A549 (cell line): ENCODE data around the gene FAM240B. TPM values are rescaled to one million over a fixed set of nuclear protein-coding genes. Genes with fewer than 3 reads are reported as not detected.

Experiments
- ATAC-seq, 2 experiments: fragments of 200-7000 bp in 1 of 2; fragments of >200 bp in 1 of 2; cut with Nextera tagmentation in 1 of 2; cut with Tn5 transposase in 1 of 2; 3 replicates each; pipeline versions ENCODE4 v1.8.0 to v1.9.1; 2018 to 2020; ENCODE audit warnings: mild to moderate bottlenecking in 1 of 2, moderate library complexity in 1 of 2
- CTCF ChIA-PET: fragments of 300-600 bp; sonication (Branson Sonifier 250); formaldehyde crosslinking; extraction: SDS; loops from one replicate; lab custom pipeline; 2021; ENCODE audit warnings: antibody characterized with exemption, inconsistent platforms; lab: Yijun Ruan, JAX
- POLR2A ChIA-PET: fragments of 350-600 bp; formaldehyde crosslinking; extraction: SDS; loops from one replicate; lab custom pipeline; 2021; ENCODE audit warnings: antibody characterized with exemption, inconsistent platforms; lab: Yijun Ruan, JAX
- DNase-seq, 2 experiments: peaks; one replicate each; pipeline versions ENCODE4 v3.0.0 to v3.0.0-alpha.2; 2011 to 2016; ENCODE audit warnings: low read depth in 1 of 2, low spot score in 1 of 2
- FAIRE-seq: peaks from 2 replicates; lab custom pipeline; 2011; peaks lifted over from hg19 to GRCh38; lab: Jason Lieb, UNC
- H3K27ac ChIP-seq, 2 experiments: fragments of >200 bp; sonication (Bioruptor Twin); formaldehyde crosslinking; 3 replicates each; pipeline ENCODE4 v1.5.1; 2016 to 2017
- H3K4me1 ChIP-seq: fragments of >200 bp; sonication (Bioruptor Twin); formaldehyde crosslinking; 3 replicates; pipeline ENCODE4 v1.6.1; 2016
- H3K4me2 ChIP-seq: fragments of >200 bp; sonication (Bioruptor Twin); formaldehyde crosslinking; 3 replicates; pipeline ENCODE4 v1.6.1; 2016
- H3K4me3 ChIP-seq: fragments of >200 bp; sonication (Bioruptor Twin); formaldehyde crosslinking; 3 replicates; pipeline ENCODE4 v1.5.1; 2016
- H3K9me3 ChIP-seq: fragments of >200 bp; sonication (Bioruptor Twin); formaldehyde crosslinking; 3 replicates; pipeline ENCODE4 v1.6.1; 2016
- BHLHE40 ChIP-seq: IDR thresholded peaks from 2 replicates; pipeline ENCODE4 v1.6.1; 2012; ENCODE audit warnings: low read depth, low read length, inconsistent platforms
- CEBPB ChIP-seq, 2 experiments: fragments of >200 bp in 1 of 2; sonication (Bioruptor Twin) in 1 of 2; formaldehyde crosslinking in 1 of 2; IDR thresholded peaks; 2 replicates each; pipeline ENCODE4 v1.6.1; 2012 to 2016
- EHF ChIP-seq: fragments of 250-450 bp; sonication (Bioruptor Pico); IDR thresholded peaks from 2 replicates; pipeline ENCODE4 v1.5.0; 2020; ENCODE audit warnings: mild to moderate bottlenecking
- FOSB ChIP-seq: fragments of 250-450 bp; sonication (Bioruptor Pico); IDR thresholded peaks from 2 replicates; pipeline ENCODE4 v1.5.0; 2020; ENCODE audit warnings: mild to moderate bottlenecking, moderate library complexity
- FOXS1 ChIP-seq: fragments of 250-450 bp; sonication (Bioruptor Pico); IDR thresholded peaks from 2 replicates; pipeline ENCODE4 v1.5.0; 2020; ENCODE audit warnings: mild to moderate bottlenecking, moderate library complexity
- HEYL ChIP-seq: fragments of 250-450 bp; sonication (Bioruptor Pico); IDR thresholded peaks from 2 replicates; pipeline ENCODE4 v1.8.0; 2021; ENCODE audit warnings: mild to moderate bottlenecking, moderate library complexity
- HOXB13 ChIP-seq: fragments of 250-450 bp; sonication (Bioruptor Pico); IDR thresholded peaks from 2 replicates; pipeline ENCODE4 v1.5.0; 2020; ENCODE audit warnings: low read depth, mild to moderate bottlenecking, moderate library complexity
- JUN ChIP-seq, 2 experiments: fragments of >200 bp; sonication (Bioruptor Twin); formaldehyde crosslinking; IDR thresholded peaks; 2 replicates in 1 of 2; 3 replicates in 1 of 2; pipeline ENCODE4 v1.6.1; 2016 to 2017
- JUNB ChIP-seq: fragments of >200 bp; sonication (Bioruptor Twin); formaldehyde crosslinking; IDR thresholded peaks from 2 replicates; pipeline ENCODE4 v1.6.1; 2016
- KDM1A ChIP-seq: fragments of 200-600 bp; sonication (generic); IDR thresholded peaks from 2 replicates; pipeline ENCODE4 v1.6.1; 2016; ENCODE audit warnings: low read depth, mild to moderate bottlenecking
- KDM5A ChIP-seq: fragments of 200-600 bp; sonication (generic); IDR thresholded peaks from 2 replicates; pipeline ENCODE4 v1.6.1; 2016; ENCODE audit warnings: antibody characterized with exemption, mild to moderate bottlenecking
- NR3C1 ChIP-seq: fragments of >200 bp; sonication (Bioruptor Twin); formaldehyde crosslinking; IDR thresholded peaks from 3 replicates; pipeline ENCODE4 v1.6.1; 2017
- PHF8 ChIP-seq: fragments of 200-600 bp; sonication (generic); IDR thresholded peaks from 2 replicates; pipeline ENCODE4 v1.6.1; 2016; ENCODE audit warnings: low read depth, mild to moderate bottlenecking, antibody characterized with exemption, moderate library complexity, borderline replicate concordance
- POLR2A ChIP-seq: IDR thresholded peaks from 2 replicates; pipeline ENCODE4 v1.6.1; 2012; ENCODE audit warnings: mild to moderate bottlenecking, low read length
- POLR2AphosphoS2 ChIP-seq: conservative IDR thresholded peaks from 2 replicates; pipeline ENCODE4 v1.6.1; 2012; ENCODE audit warnings: low read length, improper control_type of control experiment, inconsistent platforms
- RARB ChIP-seq: fragments of 250-450 bp; sonication (Bioruptor Pico); IDR thresholded peaks from 2 replicates; pipeline ENCODE4 v1.8.0; 2021; ENCODE audit warnings: mild to moderate bottlenecking, moderate library complexity
- SMC3 ChIP-seq: fragments of >200 bp; sonication (Bioruptor Twin); formaldehyde crosslinking; IDR thresholded peaks from 3 replicates; pipeline ENCODE4 v1.6.1; 2018; ENCODE audit warnings: inconsistent platforms
- SREBF2 ChIP-seq: fragments of 450-650 bp; IDR thresholded peaks from 2 replicates; pipeline ENCODE4 v1.6.1; 2014; ENCODE audit warnings: mild to moderate bottlenecking, moderate library complexity
- TFCP2L1 ChIP-seq: fragments of 250-450 bp; sonication (Bioruptor Pico); IDR thresholded peaks from 2 replicates; pipeline ENCODE4 v1.5.0; 2021; ENCODE audit warnings: mild to moderate bottlenecking
- TP53 ChIP-seq: fragments of 250-450 bp; sonication (Bioruptor Pico); IDR thresholded peaks from 2 replicates; pipeline ENCODE4 v1.5.0; 2021; ENCODE audit warnings: mild to moderate bottlenecking, moderate library complexity
- ZC3H11A ChIP-seq: fragments of 450-650 bp; IDR thresholded peaks from 2 replicates; pipeline ENCODE4 v1.6.1; 2014; ENCODE audit warnings: antibody characterized with exemption, mild to moderate bottlenecking
- ZFP36 ChIP-seq: fragments of 450-650 bp; IDR thresholded peaks from 2 replicates; pipeline ENCODE4 v1.6.1; 2014; ENCODE audit warnings: borderline replicate concordance; ENCODE audit not compliant: partially characterized antibody
- ZNF302 ChIP-seq: fragments of 250-450 bp; sonication (Bioruptor Pico); IDR thresholded peaks from 2 replicates; pipeline ENCODE4 v1.9.0; 2021; ENCODE audit warnings: inconsistent platforms, mild to moderate bottlenecking, moderate library complexity
- WGBS: methylation state at CpG from one replicate; pipeline ENCODE4 v1.1.6; 2017; ENCODE audit errors: missing lambda C conversion rate; 5-methylcytosine and 5-hydroxymethylcytosine counted together
- polyA plus RNA-seq, 4 experiments: library from polyadenylated mRNA; depleted of rRNA in 3 of 4; stranded (reverse); fragments of >200 nt; fragmentation: RNase III in 1 of 4; extraction: RNeasy Plus Mini Kit Qiagen cat#74134 plus additional on column Dnase treatment in 1 of 4; gene quantifications; 2 replicates in 3 of 4; 3 replicates in 1 of 4; pipeline ENCODE4 v1.2.3, GENCODE V29; 2011 to 2017
- TF ChIP-seq, protein P1 (sequence below): IDR thresholded peaks from 2 replicates; pipeline ENCODE4 v1.6.1; 2012
- TF ChIP-seq, protein P2 (sequence below): fragments of 450-650 bp; IDR thresholded peaks from 2 replicates; pipeline ENCODE4 v1.6.1; 2014; ENCODE audit warnings: antibody characterized with exemption
- TF ChIP-seq, protein P3 (sequence below): fragments of 150-350 bp; IDR thresholded peaks from 2 replicates; pipeline ENCODE4 v1.6.1; 2014; ENCODE audit warnings: low read depth, mild to moderate bottlenecking, low read length
- TF ChIP-seq, protein P4 (sequence below): fragments of >200 bp; sonication (Bioruptor Twin); formaldehyde crosslinking; IDR thresholded peaks from 2 replicates; pipeline ENCODE4 v1.6.1; 2016
- TF ChIP-seq, protein P5 (sequence below): IDR thresholded peaks from 2 replicates; pipeline ENCODE4 v1.6.1; 2012

FAM240B gene
- polyA plus RNA-seq, 2 of the 4 experiments (the other 2 are of a cell fraction), result not detected

DNA sequence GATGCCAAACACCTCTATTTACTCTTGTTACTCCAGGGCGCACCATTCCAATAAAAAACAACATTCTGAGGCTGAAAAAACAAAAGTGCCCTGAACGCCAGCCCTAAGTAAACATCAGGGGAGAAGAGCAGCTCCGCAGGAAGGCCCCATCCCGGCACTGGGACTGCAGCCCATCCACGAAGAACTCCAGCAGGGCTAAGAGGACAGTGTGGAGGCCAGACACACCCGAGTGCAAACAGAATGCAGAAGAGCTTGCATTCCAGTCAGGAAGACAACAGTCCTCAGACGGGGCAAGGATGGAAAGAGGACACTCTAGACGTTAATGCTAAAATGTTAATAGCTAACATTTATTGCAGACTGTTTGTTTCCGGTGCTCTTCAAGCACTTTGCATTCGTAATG is 33.0 kb downstream of the FAM240B start:
- no peak for FAIRE-seq
- POLR2A ChIA-PET, result no interaction called here

DNA sequence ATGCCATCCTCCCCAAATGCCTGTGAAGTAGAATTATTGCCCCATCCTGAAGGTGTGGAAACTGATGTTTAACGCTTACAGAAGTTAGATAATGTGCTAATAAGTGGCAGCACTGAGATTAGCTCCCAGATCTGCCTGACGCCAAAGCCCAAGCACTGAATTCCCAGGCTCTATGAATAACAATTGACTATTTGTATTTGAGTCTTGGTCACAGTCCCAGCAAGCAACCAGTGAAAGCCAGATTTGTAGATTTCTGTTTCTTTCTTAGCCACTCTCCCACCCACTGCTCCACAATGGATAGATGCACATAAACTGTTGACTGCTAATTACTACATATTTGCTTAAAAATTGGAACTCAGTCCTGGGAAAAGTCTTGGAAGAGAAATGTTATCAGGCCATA is 34.4 kb downstream of the FAM240B start:
- FAIRE-seq (no peak), DNase-seq (no peak), ATAC-seq (no peak)
- Histone ChIP-seq H3K9me3 (no peaks in the 10 kb centered on the region), H3K4me1 (peaks cover 65% of the 10 kb centered on the region), H3K27ac (peak overlapping the region; percentile 22 to 36; a peak in 3 of 6 replicates), H3K4me3 (no peak overlapping the region), H3K4me2 (no peak overlapping the region)
- ChIA-PET POLR2A (no interaction called here), CTCF (interaction anchor here (1.8 kb wide), 1 partner anchor 12 kb away, joined by 5 read pairs; no protein-coding TSS in a partner anchor)
- TF ChIP-seq, protein P1, sequence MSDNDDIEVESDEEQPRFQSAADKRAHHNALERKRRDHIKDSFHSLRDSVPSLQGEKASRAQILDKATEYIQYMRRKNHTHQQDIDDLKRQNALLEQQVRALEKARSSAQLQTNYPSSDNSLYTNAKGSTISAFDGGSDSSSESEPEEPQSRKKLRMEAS, result no peak
- TF ChIP-seq, protein P2, sequence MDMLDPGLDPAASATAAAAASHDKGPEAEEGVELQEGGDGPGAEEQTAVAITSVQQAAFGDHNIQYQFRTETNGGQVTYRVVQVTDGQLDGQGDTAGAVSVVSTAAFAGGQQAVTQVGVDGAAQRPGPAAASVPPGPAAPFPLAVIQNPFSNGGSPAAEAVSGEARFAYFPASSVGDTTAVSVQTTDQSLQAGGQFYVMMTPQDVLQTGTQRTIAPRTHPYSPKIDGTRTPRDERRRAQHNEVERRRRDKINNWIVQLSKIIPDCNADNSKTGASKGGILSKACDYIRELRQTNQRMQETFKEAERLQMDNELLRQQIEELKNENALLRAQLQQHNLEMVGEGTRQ, result no peak
- WGBS, result 92% methylated on average over 2 of the region's 2 CpGs

More for the DNA sequence above, 33.0 kb downstream of the FAM240B start:
- 19% methylated on average over 10 of the region's 10 CpGs for WGBS
- TF ChIP-seq HOXB13 (CRISPR knock-in tag) (no peak), PHF8 (no peak), POLR2A (no peak), BHLHE40 (no peak), SREBF2 (no peak), EHF (CRISPR knock-in tag) (no peak), JUN (IDR thresholded peaks at IDR 0.05) (no peak), HEYL (CRISPR knock-in tag) (no peak), JUNB (no peak), TFCP2L1 (CRISPR knock-in tag) (no peak), KDM1A (no peak), KDM5A (no peak), CEBPB (IDR thresholded peaks at IDR 0.05) (no peak)
- TF ChIP-seq, protein P3, sequence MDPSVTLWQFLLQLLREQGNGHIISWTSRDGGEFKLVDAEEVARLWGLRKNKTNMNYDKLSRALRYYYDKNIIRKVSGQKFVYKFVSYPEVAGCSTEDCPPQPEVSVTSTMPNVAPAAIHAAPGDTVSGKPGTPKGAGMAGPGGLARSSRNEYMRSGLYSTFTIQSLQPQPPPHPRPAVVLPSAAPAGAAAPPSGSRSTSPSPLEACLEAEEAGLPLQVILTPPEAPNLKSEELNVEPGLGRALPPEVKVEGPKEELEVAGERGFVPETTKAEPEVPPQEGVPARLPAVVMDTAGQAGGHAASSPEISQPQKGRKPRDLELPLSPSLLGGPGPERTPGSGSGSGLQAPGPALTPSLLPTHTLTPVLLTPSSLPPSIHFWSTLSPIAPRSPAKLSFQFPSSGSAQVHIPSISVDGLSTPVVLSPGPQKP, result no peak
- TF ChIP-seq, protein P4, sequence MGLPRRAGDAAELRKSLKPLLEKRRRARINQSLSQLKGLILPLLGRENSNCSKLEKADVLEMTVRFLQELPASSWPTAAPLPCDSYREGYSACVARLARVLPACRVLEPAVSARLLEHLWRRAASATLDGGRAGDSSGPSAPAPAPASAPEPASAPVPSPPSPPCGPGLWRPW, result no peak
- TF ChIP-seq, protein P5, sequence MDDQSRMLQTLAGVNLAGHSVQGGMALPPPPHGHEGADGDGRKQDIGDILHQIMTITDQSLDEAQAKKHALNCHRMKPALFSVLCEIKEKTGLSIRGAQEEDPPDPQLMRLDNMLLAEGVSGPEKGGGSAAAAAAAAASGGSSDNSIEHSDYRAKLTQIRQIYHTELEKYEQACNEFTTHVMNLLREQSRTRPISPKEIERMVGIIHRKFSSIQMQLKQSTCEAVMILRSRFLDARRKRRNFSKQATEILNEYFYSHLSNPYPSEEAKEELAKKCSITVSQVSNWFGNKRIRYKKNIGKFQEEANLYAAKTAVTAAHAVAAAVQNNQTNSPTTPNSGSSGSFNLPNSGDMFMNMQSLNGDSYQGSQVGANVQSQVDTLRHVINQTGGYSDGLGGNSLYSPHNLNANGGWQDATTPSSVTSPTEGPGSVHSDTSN, result no peak
- Histone ChIP-seq H3K9me3 (no peaks in the 10 kb centered on the region), H3K27ac (peak overlapping the region; percentile 79 to 88), H3K4me2 (peak overlapping the region; percentile 81), H3K4me3 (no peak overlapping the region), H3K4me1 (peaks cover 60% of the 10 kb centered on the region)
- ATAC-seq, result peak in 1 of 2 experiments; percentile 15; a peak in 3 of 6 replicates
- CTCF ChIA-PET, result interaction anchor here (0.7 to 3.7 kb wide), 4 partner anchors 15 to 66 kb away, joined by 3 to 11 read pairs (median 4); partner anchors contain the start of gene ANKRD18A
- DNase-seq, result no peak

DNA sequence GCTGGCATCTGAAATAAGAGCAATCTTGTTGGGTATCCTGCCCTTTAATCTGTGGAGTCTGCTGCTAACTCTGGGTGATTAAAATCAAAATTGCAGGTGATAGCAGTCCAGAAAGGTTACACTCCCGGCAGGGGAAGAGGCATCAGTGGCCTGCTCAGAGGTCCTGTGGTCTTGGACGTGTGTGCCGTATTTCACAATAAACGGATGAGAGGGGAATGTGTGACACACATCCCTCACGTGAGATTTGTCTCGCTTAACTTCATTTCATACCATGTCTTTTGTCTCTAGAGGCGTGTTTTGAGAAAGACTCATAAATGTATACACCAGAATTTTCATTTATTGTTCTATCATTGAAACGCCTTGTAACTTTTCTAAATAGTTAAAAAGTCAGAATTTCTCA is 36.6 kb downstream of the FAM240B start:
- no peak for FAIRE-seq
- 87% methylated on average over 8 of the region's 8 CpGs for WGBS
- no peaks in the 10 kb centered on the region for H3K9me3 ChIP-seq
- no peak for TF ChIP-seq HEYL (CRISPR knock-in tag)
- no peak for TF ChIP-seq TFCP2L1 (CRISPR knock-in tag)
- TF ChIP-seq FOXS1 (CRISPR knock-in tag), result no peak
- TF ChIP-seq NR3C1, result no peak
- TF ChIP-seq RARB (CRISPR knock-in tag), result no peak
- no peak for TF ChIP-seq SREBF2
- TF ChIP-seq, protein P3, result no peak
- TF ChIP-seq TP53 (CRISPR knock-in tag), result no peak
- TF ChIP-seq ZC3H11A, result no peak
- TF ChIP-seq SMC3, result no peak
- no peak for TF ChIP-seq POLR2AphosphoS2
- no peak for TF ChIP-seq ZFP36
- TF ChIP-seq BHLHE40, result no peak
- TF ChIP-seq JUNB, result no peak
- TF ChIP-seq, protein P5, result no peak
- TF ChIP-seq CEBPB (IDR thresholded peaks at IDR 0.05), result no peak
- TF ChIP-seq EHF (CRISPR knock-in tag), result no peak
- TF ChIP-seq ZNF302 (CRISPR knock-in tag), result no peak
- TF ChIP-seq FOSB (CRISPR knock-in tag), result no peak
- H3K4me3 ChIP-seq, result no peak overlapping the region
- H3K4me2 ChIP-seq, result peak overlapping the region; percentile 77
- CTCF ChIA-PET, result no interaction called here
- H3K27ac ChIP-seq, result peak overlapping the region; percentile 87 to 90
- peaks cover 49% of the 10 kb centered on the region for H3K4me1 ChIP-seq
- no peak for ATAC-seq
- POLR2A ChIA-PET, result no interaction called here
- DNase-seq, result no peak
